GM21367 (cell line): ENCODE results near the gene KRTAP29-1.

ENCODE experiments used
- ATAC-seq: cut with Tn5 transposase; IDR thresholded peaks from one replicate; pipeline ENCODE4 v1.9.1; 2021; ENCODE audit not compliant: unreplicated experiment

KRTAP29-1 gene

GRCh38 chr17:41329279-41329948 lies 26.8 kb upstream of the KRTAP29-1 start:
- no peak for ATAC-seq

DNA sequence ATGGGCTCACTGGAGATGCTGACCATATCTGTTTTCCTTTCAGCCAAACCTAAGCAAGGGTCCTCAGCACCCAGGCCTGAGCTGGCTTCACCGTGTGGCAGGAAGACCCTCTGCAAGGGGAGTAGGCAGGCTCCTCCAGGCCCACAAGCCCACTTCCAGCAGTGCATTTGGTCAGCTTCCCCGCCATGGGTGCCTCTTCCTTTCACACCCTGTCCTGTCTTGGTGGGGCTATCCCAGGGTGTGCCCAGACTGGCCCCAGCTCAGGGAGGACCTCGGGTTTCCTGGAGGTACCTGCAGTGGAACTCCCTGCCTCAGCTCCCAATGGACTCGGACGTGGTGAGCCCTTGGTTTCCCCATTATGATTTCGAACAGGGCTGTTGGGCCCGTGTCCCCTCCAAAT lies 25.6 kb upstream of the KRTAP29-1 start:
- ATAC-seq: no peak

DNA sequence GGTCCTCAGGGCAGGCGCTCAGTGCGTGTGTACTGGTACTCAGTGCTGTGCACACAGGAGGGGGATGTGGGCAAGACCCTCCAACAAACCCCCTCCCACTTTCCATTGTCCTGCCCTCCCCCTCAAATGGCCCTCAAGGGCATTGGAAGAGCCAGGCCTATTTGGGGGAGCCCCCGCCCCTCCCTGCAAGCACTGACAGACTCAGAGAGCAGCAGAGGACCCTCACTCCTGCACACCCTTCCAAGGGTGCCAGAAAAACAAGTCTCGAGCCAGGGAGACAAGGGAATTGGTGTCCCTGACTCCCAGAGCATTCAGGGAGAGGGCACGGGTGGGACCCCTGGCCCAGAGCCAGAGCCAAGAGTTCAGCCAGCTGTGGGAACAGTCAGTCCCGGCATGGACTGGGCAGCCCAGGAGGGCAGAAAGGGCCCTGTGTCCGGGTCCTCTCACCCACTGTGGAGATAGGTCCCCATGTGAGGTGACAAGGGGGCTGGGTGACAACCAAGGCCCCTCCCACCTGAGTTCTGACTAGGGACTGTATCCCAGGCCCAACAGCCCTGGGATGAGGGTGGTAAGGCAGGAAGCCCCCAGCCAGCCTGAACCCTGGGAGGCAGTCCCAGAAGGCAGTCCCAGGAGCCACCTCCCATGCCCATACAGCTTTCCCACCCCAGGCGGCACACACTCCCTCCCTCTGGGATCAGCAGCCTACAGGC lies 24.9 kb upstream of the KRTAP29-1 start:
- ATAC-seq: no peak

DNA sequence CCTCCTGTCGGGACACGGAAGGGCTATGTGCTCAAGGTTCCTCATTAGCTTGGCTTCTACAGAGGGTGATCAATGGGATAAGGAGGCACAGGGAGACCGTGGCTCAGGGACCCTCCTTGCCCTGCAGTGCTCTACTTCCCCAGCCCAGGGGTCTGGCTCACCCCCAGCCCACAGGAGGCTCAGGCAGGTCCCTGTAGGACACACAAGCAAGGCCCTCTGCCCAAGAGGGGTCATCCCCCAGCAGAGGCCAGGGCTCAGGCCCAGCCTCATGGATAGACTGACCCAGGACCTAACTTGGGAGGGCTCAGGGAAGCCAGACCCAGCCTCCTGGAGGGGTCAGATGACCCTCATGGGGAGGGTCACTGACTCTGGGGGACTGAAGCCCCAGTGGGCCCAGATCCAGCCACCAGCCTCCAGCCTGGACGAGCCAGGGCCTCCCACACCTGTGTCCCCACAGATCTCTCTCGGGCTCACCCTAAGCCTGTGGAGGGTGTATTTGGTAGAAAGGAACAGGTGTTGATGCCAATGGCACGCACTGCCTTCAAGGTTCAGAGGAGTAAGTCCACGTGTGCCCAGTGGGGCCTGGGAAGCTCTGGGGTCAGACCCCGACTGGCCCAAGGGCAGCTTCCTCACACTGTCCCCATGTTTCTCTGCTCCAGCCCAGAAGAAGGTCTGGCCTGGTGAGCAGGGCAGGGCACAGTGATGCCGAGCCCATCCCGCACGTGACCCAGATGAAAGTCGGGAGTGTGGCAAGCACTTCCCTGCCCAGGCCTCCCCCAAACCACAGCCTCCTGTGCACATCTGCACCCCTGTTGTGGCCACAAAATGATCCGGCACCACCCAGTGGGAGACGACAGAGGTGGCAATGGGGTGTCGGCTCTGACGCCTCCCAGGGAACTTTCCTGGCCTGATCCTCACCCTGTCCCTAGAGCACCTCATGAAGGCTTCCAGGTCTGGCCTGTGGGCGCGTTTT lies 23.8 kb upstream of the KRTAP29-1 start:
- no peak for ATAC-seq

DNA sequence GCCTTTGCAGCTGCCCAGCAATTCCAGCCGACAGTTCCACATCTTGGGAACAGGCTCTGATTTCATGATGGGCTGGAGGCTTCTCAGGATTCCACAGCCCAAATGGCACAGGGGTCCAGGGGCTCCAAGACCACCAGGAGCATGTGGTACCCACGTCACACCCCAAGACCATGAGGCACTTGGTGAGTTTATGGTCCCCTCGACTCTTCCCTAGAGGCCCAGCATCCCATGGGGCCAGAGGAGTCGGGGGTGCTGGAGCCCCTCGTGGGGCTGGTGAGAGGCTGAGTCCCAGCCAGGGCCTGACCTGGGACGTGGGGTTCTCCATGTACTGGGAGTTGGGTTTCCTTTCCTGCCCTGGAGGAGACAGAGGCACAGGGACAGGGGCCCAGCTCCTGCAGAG lies 23.0 kb upstream of the KRTAP29-1 start:
- ATAC-seq: no peak

- ATAC-seq: no peak
Measured at GRCh38 chr17:41325126-41325525, 22.5 kb upstream of the KRTAP29-1 start.

DNA sequence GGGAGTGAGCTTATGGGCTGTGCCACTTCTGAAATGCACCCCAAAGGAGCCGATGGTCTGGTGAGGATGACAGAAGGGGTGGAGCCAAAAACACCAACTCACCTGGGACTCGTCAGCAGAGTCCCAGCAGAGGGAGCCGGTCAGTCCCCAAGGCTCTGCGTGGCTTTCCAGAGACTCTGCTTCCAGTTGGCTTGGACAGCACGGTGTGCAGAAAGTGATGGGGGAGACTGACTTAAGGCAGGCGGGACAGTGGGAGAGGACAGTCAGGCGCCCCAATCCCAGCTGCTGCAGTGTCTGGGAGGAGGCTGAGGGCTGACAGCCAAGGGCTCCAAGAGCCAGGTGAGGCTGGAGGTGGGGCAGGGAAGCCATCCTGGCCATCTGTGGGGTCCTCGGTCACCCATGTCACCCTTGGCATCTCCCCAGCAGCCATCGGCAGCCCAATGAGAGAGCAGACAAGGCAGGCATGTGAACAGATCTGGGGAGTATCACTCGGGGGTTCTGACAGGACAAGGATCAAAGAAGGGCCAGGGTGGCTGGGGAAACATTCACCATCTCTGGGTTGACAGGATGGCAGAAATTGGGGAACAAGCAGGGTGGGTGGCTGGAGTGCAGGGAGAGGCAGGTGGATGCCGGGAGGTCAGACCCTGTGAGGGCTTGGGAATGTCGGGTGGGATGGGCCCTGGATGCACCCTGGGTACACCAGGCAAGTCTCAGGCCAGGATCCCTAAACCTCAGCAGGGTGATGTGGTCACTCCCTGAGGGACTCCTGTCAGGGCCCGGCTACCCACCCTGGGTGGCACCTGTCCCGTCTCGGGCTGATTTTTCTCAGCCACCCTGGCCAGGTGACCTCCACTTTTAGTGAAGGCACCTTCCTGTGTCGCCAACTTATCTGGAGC lies 21.8 kb upstream of the KRTAP29-1 start:
- no peak for ATAC-seq

- no peak for ATAC-seq
Measured at GRCh38 chr17:41322903-41323895, 20.5 kb upstream of the KRTAP29-1 start.

DNA sequence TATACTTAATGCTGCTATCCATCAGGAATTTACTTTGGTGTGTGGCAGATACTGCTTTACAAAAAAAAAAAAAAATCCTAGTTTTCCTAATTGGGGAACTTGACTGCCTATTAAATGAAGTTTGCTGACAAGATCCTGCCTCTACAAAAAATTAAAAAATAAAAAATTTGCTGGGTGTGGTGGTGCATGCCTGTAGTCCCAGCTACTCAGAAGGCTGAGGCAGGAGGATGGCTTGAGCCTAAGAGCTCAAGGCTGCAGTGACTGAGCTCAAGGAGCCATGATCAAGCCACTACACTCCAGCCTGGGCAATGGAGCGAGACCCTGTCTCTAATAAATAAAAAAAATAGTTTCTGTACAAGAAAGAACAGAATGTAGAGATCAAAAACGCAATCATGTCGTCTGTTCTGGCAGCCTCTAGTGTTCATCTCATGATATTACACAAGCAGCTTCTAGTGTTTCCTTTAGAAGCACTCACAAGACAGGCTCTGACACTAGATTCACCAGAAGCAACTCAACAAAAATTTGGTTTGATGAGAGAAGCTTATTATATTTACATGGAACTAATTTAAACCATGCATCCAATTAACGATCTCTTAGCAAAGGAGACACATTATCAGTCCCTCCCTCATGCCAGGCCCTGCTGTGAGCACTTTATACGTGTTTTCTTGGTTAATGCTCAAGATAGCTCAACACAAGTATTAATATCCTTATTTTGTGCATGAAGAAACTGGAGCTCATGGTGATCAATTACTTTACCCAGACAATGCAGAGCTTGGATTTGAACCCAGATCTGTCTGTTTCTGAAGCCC lies 19.6 kb upstream of the KRTAP29-1 start:
- no peak for ATAC-seq

- ATAC-seq: no peak
Measured at GRCh38 chr17:41318231-41318630, 15.6 kb upstream of the KRTAP29-1 start.

DNA sequence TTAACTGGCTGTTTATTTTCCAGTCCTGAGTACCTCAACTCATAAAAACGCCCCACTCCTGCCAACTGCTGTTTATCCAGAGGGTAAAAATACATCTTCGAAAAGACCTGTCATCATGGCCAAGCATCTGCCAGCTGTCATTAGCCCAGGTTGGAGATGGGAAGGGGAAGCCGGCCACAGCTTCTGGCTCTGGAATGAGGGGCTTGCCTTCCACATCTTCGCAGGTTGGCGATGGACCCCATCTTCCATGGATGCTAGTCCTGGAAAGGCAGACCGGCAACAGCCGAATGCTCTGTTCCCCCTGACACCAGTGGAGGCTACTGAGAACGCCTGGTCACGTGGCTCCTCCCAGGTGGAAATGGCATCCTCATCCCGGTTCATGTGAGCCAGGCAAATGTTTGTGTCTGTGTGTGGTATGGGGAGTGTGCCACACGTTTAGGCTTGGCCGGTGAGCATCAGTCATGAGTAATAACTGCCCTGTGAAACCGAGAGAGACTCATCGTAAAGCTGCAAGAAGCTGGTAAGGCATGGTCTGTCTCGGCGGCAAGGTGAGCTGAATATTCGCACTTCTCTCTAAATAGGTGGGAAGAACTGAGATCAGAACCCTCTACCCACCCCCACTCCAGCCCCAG lies 13.3 kb upstream of the KRTAP29-1 start:
- ATAC-seq: no peak

GRCh38 chr17:41315204-41315794 lies 12.6 kb upstream of the KRTAP29-1 start, which contains the start of gene KRTAP17-1:
Gene KRTAP17-1, minus strand, starts transcription at chr17:41315710. Its CDS starts 60 bp downstream, at chr17:41315650.
- ATAC-seq: no peak

GRCh38 chr17:41311111-41311510 lies 8.5 kb upstream of the KRTAP29-1 start:
- no peak for ATAC-seq

DNA sequence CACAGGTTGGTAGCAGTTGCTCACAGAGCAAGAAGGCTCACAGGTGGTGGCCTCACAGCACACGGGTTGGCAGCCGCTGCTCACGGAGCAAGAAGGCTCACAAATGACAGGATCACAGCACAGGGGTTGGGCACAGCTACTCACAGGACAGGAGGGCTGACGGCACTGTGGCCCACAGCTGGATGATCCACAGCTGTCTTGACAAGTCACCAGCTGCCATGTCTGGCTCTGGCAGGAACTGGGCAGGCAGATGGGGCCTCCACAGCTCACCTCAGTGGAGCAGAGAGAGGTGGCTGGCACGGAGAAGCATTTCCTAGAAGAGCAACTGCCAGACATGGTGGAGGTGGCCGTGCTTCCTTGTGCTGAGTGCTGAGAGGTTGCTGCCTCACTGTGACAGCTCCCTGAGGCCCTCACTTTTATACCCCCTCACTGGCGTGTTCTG lies 6.3 kb upstream of the KRTAP29-1 start, which contains the start of gene KRTAP16-1:
Gene KRTAP16-1, minus strand, starts transcription at position 392 of the 442 bp plus-strand sequence. Its CDS starts 56 bp downstream, at position 336.
- ATAC-seq: no peak

DNA sequence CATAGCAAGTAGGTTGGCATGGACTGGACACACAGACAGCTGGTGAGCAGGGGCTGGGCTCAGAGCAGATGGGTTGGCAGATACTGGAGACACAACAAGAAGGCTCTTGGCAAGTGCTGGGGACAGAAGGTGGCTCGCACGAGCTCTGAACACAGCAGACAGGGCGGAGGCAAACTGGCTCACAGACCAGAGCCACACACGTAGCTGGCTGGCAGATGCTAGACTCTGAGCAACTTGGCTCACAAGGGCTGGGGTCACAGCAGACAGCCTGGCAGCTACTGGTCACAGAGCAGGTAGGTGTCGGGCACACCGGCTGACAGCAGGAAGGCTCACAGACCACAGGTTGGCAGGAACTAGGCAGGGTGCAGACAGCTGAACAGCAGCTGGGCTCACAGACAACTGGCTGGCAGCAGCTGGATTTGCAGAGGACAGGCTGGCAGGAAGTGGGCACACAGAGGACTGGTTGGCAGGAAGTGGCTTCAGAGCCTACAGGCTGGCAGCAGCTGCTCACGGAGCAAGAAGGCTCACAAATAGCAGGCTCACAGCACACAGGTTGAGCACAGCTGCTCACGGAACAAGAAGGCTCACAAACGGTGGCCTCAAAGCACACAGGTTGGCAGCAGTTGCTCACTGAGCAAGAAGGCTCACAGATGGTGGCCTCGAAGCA lies 5.7 kb upstream of the KRTAP29-1 start:
- ATAC-seq: no peak

GRCh38 chr17:41307647-41308046 lies 5.0 kb upstream of the KRTAP29-1 start:
- ATAC-seq: no peak

GRCh38 chr17:41304091-41304490 lies 1.4 kb upstream of the KRTAP29-1 start:
- ATAC-seq: no peak
